MG63 (cell line): Measurements from ENCODE around the gene COA1. TPM values are rescaled to one million over a fixed set of nuclear protein-coding genes. Genes with fewer than 3 reads are reported as not detected.
"Not testable (repeated sequence)": the region's sequence is repeated elsewhere in the genome, so short reads cannot be mapped to it uniquely, and the experiment has no call there.

ENCODE experiments used
- DNase-seq: peaks from one replicate; pipeline ENCODE4 v3.0.0-alpha.2; 2020
- H3K27me3 ChIP-seq: fragments of 250-450 bp; sonication (Bioruptor Pico); 2 replicates; pipeline ENCODE4 v1.5.1; 2020; ENCODE audit warnings: mild to moderate bottlenecking, moderate library complexity
- H3K36me3 ChIP-seq: fragments of 250-450 bp; sonication (Bioruptor Pico); 2 replicates; pipeline ENCODE4 v1.5.1; 2020; ENCODE audit warnings: mild to moderate bottlenecking, moderate library complexity
- H3K4me3 ChIP-seq: fragments of 250-450 bp; sonication (Bioruptor Pico); 2 replicates; pipeline ENCODE4 v1.5.1; 2020; ENCODE audit warnings: mild to moderate bottlenecking, moderate library complexity
- H3K9me3 ChIP-seq: fragments of 250-450 bp; sonication (Bioruptor Pico); 2 replicates; pipeline ENCODE4 v1.5.1; 2020; ENCODE audit warnings: mild to moderate bottlenecking, moderate library complexity
- total RNA-seq: library from RNA; depleted of rRNA; stranded (reverse); fragments of >200 nt; shearing (Covaris generic); gene quantifications from 2 replicates; pipeline ENCODE4 v1.2.3, GENCODE V29; 2014; ENCODE audit warnings: low replicate concordance; rRNA removed

Gene COA1
- 37.0 and 58.9 TPM in 2 replicates for total RNA-seq

- no peaks in the 10 kb centered on the region for H3K27me3 ChIP-seq
- peak within 1 kb of the TSS; percentile 80 for H3K4me3 ChIP-seq
- DNase-seq: peak; percentile 86
- H3K36me3 ChIP-seq: no peaks in the 10 kb centered on the region; the same call in 1 of the 2 replicates
- H3K9me3 ChIP-seq: no peaks in the 10 kb centered on the region
These were observed at the start of gene COA1 for GRCh38 chr7:43729214-43729923. Gene COA1, minus strand, starts transcription at chr7:43729523. Its CDS starts 80,909 bp downstream, at chr7:43648614.

- DNase-seq, H3K27me3 ChIP-seq, H3K4me3 ChIP-seq, H3K36me3 ChIP-seq, H3K9me3 ChIP-seq: not testable (repeated sequence)
These were observed 49.1 kb upstream of the COA1 start for GRCh38 chr7:43778293-43779044.

GRCh38 chr7:43775255-43775654 lies 45.9 kb upstream of the COA1 start:
- H3K27me3 ChIP-seq: not testable (repeated sequence)

GRCh38 chr7:43773268-43773667 lies 43.9 kb upstream of the COA1 start:
- not testable (repeated sequence) for H3K27me3 ChIP-seq, H3K4me3 ChIP-seq, H3K9me3 ChIP-seq, DNase-seq, H3K36me3 ChIP-seq

More at GRCh38 chr7:43775255-43775654, 45.9 kb upstream of the COA1 start:
- H3K36me3 ChIP-seq, H3K4me3 ChIP-seq, H3K9me3 ChIP-seq, DNase-seq: not testable (repeated sequence)

GRCh38 chr7:43771573-43771972 lies 42.2 kb upstream of the COA1 start:
- H3K36me3 ChIP-seq: peaks cover 7% of the 10 kb centered on the region
- no peak for DNase-seq
- H3K9me3 ChIP-seq: 0 out of 2 replicates have a peak, but pooled peaks cover 2% of the 10 kb centered on the region
- H3K27me3 ChIP-seq: no peaks in the 10 kb centered on the region
- H3K4me3 ChIP-seq: no peak overlapping the region

- peaks cover 7% of the 10 kb centered on the region for H3K36me3 ChIP-seq
- DNase-seq: no peak
- H3K4me3 ChIP-seq: no peak overlapping the region
- 0 out of 2 replicates have a peak, but pooled peaks cover 2% of the 10 kb centered on the region for H3K9me3 ChIP-seq
- H3K27me3 ChIP-seq: no peaks in the 10 kb centered on the region
These were observed 41.8 kb upstream of the COA1 start for GRCh38 chr7:43771128-43771527.

GRCh38 chr7:43769791-43770465 lies 40.6 kb upstream of the COA1 start:
- no peak for DNase-seq
- H3K4me3 ChIP-seq: no peak overlapping the region

GRCh38 chr7:43769281-43769680 lies 40.0 kb upstream of the COA1 start:
- no peaks in the 10 kb centered on the region for H3K9me3 ChIP-seq
- no peak for DNase-seq
- H3K4me3 ChIP-seq: no peak overlapping the region
- H3K27me3 ChIP-seq: no peaks in the 10 kb centered on the region
- peaks cover 7% of the 10 kb centered on the region for H3K36me3 ChIP-seq

More at GRCh38 chr7:43769791-43770465, 40.6 kb upstream of the COA1 start:
- 0 out of 2 replicates have a peak, but pooled peaks cover 2% of the 10 kb centered on the region for H3K9me3 ChIP-seq
- no peaks in the 10 kb centered on the region for H3K27me3 ChIP-seq
- peaks cover 7% of the 10 kb centered on the region for H3K36me3 ChIP-seq

- no peak for DNase-seq
- Histone ChIP-seq H3K4me3 (no peak overlapping the region), H3K9me3 (no peaks in the 10 kb centered on the region), H3K36me3 (peaks cover 7% of the 10 kb centered on the region), H3K27me3 (no peaks in the 10 kb centered on the region)
These were observed 39.6 kb upstream of the COA1 start for GRCh38 chr7:43768887-43769272.

- Histone ChIP-seq H3K27me3 (no peaks in the 10 kb centered on the region), H3K9me3 (no peaks in the 10 kb centered on the region), H3K36me3 (peaks cover 7% of the 10 kb centered on the region), H3K4me3 (no peak overlapping the region)
- no peak for DNase-seq
These were observed 39.0 kb upstream of the COA1 start for GRCh38 chr7:43768201-43768886.

GRCh38 chr7:43767311-43767710 lies 38.0 kb upstream of the COA1 start:
- H3K9me3 ChIP-seq: no peaks in the 10 kb centered on the region
- H3K36me3 ChIP-seq: peaks cover 4% of the 10 kb centered on the region
- DNase-seq: no peak
- no peak overlapping the region for H3K4me3 ChIP-seq
- H3K27me3 ChIP-seq: no peaks in the 10 kb centered on the region

GRCh38 chr7:43766564-43766963 lies 37.2 kb upstream of the COA1 start:
- no peaks in the 10 kb centered on the region for H3K9me3 ChIP-seq
- DNase-seq: no peak
- H3K36me3 ChIP-seq: no peaks in the 10 kb centered on the region; the same call in 1 of the 2 replicates
- no peaks in the 10 kb centered on the region for H3K27me3 ChIP-seq
- H3K4me3 ChIP-seq: no peak overlapping the region

- Histone ChIP-seq H3K27me3 (no peaks in the 10 kb centered on the region), H3K4me3 (no peak overlapping the region), H3K9me3 (no peaks in the 10 kb centered on the region), H3K36me3 (no peaks in the 10 kb centered on the region; the same call in 1 of the 2 replicates)
- no peak for DNase-seq
These were observed 35.6 kb upstream of the COA1 start for GRCh38 chr7:43764807-43765491.

- H3K4me3 ChIP-seq: no peak overlapping the region
- no peaks in the 10 kb centered on the region; the same call in 1 of the 2 replicates for H3K36me3 ChIP-seq
- DNase-seq: no peak
- no peaks in the 10 kb centered on the region for H3K27me3 ChIP-seq
- H3K9me3 ChIP-seq: no peaks in the 10 kb centered on the region
These were observed 34.9 kb upstream of the COA1 start for GRCh38 chr7:43764039-43764761.

- Histone ChIP-seq H3K36me3 (no peaks in the 10 kb centered on the region; the same call in 1 of the 2 replicates), H3K9me3 (no peaks in the 10 kb centered on the region), H3K4me3 (no peak overlapping the region), H3K27me3 (no peaks in the 10 kb centered on the region)
- DNase-seq: no peak
These were observed 33.9 kb upstream of the COA1 start for GRCh38 chr7:43763183-43763582.
